HG03558 (cell line): ENCODE results near the gene RREB1.

ENCODE experiments used
- ATAC-seq: cut with Tn5 transposase; IDR thresholded peaks from one replicate; pipeline ENCODE4 v1.9.1; 2021; ENCODE audit warnings: moderate number of reproducible peaks; ENCODE audit not compliant: unreplicated experiment; ENCODE audit errors: extremely low read depth

Gene RREB1, protein sequence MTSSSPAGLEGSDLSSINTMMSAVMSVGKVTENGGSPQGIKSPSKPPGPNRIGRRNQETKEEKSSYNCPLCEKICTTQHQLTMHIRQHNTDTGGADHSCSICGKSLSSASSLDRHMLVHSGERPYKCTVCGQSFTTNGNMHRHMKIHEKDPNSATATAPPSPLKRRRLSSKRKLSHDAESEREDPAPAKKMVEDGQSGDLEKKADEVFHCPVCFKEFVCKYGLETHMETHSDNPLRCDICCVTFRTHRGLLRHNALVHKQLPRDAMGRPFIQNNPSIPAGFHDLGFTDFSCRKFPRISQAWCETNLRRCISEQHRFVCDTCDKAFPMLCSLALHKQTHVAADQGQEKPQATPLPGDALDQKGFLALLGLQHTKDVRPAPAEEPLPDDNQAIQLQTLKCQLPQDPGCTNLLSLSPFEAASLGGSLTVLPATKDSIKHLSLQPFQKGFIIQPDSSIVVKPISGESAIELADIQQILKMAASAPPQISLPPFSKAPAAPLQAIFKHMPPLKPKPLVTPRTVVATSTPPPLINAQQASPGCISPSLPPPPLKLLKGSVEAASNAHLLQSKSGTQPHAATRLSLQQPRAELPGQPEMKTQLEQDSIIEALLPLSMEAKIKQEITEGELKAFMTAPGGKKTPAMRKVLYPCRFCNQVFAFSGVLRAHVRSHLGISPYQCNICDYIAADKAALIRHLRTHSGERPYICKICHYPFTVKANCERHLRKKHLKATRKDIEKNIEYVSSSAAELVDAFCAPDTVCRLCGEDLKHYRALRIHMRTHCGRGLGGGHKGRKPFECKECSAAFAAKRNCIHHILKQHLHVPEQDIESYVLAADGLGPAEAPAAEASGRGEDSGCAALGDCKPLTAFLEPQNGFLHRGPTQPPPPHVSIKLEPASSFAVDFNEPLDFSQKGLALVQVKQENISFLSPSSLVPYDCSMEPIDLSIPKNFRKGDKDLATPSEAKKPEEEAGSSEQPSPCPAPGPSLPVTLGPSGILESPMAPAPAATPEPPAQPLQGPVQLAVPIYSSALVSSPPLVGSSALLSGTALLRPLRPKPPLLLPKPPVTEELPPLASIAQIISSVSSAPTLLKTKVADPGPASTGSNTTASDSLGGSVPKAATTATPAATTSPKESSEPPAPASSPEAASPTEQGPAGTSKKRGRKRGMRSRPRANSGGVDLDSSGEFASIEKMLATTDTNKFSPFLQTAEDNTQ (N-terminal part only)

GRCh38 chr6:7107578-7108195 is at the start of gene RREB1:
RREB1 (plus strand) TSS chr6:7107961; CDS start chr6:7181912, 73,951 bp downstream.
- no peak for ATAC-seq

- no peak for ATAC-seq
Measured at GRCh38 chr6:7058250-7058923, 49.4 kb upstream of the RREB1 start.

DNA sequence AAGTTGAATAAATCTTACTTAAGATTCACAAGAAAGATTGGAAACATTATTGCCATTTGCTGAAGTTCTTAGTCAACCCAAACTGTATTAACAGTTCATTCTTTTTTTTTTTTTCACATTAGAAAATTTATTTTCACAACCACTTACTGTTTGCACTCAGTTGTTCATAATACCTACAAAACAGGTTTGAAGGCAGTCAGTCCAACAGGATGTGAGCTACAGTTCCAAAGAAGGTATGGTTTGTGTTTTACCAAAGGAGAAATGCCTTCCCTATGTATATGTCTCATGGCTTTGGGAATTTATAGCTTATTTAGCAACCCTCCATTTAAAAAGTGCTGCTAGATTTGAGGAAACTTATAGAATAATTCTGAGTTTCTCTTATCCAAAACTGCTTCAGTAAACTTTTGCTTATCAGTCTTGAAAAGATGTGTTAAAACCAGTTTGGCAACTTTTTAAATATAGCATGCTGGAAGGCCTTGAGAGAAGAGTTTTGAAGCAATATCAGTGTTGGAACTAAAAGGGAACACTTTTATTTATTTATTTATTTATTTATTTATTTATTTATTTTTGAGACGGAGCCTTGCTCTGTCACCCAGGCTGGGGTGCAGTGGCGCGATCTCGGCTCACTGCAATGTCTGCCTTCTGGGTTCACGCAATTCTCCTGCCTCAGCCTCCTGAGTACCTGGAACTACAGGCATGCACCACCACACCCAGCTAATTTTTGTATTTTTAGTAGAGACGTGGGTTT is 46.8 kb upstream of the RREB1 start:
- ATAC-seq, result no peak

- no peak for ATAC-seq
Measured at GRCh38 chr6:7062451-7063162, 45.2 kb upstream of the RREB1 start.

DNA sequence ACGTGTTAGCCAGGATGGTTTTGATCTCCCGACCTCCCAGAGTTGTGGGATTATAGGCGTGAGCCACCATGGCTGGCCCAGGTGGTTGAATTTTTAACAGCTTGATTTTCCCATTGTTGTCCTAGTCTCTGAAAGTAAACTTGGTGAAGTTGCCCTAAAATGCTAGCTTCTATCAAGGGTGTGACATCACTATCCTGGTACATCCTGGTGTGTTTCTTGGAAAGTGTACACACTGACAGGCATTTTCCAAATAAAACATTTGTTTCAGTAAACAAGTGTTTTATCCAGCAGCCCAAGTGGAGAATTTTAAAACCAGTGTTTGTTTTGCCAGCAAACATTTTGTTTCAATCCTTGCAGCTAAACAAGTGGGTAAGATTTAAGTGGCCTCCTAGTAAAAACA is 40.5 kb upstream of the RREB1 start:
- no peak for ATAC-seq

DNA sequence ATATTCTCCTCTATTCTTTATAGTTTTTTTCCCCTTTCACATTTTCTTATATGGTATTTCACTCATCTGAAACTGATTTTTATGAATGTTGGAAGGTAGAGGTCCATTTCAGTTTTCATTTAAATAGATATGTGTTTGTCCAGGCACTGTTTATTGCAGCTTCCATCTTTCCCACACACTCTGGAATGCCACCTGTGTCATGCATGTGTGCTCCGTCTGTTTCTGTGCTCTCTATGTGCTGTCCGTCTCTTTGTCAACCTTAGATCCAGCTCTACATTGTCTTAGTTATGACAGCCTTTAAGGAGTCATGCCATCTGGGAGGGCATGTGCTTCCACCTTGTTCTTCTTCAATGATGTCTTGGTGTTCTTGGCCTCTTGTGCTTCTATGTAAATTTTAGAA is 36.4 kb upstream of the RREB1 start:
- ATAC-seq, result no peak

DNA sequence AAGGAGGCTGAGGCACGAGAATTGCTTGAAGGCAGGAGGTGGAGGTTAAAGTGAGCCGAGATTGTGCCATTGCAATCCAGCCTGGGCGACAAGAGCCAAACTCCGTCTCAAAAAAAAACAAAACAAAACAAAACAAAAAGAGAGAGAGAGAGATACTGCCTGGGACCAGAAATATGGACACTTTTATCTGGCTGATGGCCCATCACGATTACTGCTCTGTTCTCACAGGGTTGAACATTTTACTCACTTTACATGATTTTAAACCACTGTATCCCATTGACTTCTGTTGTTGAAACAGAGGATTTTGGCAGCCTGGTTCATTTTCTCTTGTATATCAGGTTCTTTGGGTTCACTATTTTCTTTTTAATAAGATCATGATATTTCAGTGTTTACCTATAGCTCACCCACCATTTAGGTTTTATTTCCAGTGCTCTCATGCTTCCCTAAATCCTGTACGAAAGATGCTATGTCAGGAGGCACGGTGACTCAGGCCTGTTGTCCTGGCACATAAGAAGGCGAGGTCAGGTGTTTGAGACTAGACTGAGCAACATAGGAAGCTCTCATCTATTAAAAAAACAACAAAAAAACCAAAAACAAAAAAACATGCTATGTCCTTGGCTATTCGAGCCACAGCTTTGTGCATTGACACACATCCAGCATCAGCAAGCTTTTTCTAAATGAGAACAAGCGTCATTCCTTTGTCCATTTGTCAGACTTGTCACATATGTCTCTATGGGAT is 34.5 kb upstream of the RREB1 start:
- no peak for ATAC-seq

DNA sequence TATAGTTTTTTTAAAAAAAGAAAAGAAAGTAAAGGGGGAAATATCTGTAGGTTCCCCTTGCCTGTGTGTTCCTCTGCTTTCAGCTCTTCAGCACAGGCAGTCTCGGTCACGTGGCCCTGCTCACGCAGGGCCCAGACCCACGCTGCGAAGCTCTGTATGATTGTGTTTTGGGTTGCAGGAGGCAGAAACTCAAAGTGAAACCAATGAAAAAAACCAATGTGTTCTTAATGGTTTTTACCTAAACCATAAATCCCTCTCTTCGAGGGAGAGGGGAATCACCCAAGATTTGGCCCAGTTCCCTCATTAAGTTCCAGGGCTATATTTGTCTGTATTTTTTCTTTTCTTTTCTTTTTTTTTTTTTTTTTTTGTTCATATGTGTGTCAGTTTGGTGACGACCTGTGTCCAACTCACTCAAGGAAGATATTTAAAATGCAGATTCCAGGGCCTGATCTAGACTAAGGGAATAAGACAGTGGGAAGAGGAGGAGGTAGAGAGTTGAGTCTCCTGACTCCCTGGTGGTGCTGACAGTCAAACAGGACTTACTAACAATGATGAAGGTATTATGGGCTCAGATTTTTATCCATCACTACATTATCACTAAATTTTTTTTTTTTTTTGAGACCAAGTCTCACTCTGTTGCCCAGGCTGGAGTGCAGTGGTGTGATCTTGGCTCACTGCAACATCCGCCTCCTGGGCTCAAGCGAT is 33.8 kb upstream of the RREB1 start:
- peak; percentile 90 for ATAC-seq

DNA sequence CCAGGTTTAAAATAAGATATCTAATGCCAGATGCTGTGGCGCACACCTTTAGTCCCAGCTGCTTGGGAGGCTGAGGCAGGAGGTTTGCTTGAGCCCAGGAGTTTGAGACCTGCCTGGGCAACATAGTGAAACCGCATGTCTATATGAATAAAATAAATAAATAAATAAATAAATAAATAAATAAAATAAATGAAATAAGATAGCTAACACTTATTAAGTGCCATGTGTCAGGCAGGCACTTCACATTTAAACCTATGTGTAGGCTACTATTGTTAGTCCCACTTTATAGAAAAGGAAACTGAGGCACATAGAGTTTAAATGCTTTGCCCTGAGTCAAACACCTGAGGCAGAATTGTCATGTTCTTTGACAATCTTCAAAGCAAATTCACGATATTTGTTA is 32.9 kb upstream of the RREB1 start:
- no peak for ATAC-seq

DNA sequence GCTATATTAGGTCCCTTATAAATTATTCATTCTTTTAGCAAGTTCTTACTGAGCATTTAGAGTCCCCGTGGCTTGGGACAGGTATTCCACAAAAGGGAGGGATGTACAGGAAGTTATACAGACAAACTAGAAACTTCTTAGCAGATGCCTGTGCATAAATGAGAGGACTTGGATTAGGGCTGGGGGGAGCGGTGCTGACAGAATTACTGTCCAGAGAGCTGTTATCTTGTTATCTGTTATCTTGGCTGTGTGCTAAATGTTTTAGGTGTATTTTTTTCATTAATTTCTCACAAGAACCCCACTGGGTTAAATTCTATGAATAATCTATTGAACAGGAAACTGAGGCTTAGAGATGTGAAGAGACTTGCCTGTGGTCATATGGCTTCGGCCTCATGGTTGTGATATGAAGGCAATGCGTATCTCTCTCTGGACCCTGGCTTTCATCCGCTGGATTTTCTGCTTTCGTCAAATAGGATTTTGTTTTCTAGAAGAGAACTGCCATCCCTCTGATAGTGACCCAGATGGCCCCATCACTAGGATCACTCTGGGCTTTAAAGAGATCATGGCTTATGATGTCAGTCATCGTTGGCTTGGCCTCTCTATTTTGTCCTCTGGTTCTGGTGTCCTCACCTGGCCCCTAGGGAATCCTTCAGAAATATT is 32.3 kb upstream of the RREB1 start:
- ATAC-seq, result no peak

DNA sequence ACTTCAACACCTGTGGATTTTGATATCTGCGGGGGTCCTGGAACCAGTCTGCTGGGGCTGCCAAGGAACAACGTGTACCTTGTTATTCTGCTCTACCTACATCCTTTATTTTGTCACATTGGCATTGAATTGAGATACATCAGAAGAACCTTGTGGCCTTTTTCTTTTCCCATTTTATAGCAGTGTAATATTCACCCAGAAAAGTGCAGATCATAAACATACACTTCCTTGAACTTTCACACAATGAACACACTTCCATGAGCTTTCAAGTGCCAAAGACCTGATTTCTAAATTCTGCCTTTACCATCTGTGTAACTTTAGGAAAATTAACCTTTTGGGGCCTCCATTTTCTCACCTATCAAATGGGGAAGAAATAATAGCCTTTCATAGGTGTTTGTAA is 29.9 kb upstream of the RREB1 start:
- no peak for ATAC-seq

GRCh38 chr6:7078856-7079255 is 28.9 kb upstream of the RREB1 start:
- ATAC-seq, result no peak

DNA sequence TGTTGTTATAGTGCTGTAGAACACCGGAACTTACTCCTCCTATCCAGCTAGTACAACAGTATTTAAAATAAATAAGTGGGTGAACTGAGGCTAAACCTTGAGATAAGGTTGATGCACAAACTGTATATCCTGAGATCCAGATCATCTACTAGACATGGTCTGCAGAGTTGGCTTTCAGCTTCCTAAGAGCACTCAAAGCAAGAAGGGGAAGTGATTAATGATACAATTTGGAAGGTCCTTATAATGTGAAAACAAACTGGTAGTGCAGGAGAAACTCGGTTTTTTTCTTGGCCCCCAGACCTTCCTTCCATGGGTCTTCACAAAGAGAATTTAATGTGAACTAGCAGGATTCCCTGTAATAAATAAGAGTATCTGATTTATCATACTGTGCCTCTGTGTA is 27.4 kb upstream of the RREB1 start:
- ATAC-seq, result no peak

GRCh38 chr6:7085911-7086310 is 21.9 kb upstream of the RREB1 start:
- peak; percentile 22 for ATAC-seq

- peak; percentile 35 for ATAC-seq
Measured at GRCh38 chr6:7086488-7086887, 21.3 kb upstream of the RREB1 start.

DNA sequence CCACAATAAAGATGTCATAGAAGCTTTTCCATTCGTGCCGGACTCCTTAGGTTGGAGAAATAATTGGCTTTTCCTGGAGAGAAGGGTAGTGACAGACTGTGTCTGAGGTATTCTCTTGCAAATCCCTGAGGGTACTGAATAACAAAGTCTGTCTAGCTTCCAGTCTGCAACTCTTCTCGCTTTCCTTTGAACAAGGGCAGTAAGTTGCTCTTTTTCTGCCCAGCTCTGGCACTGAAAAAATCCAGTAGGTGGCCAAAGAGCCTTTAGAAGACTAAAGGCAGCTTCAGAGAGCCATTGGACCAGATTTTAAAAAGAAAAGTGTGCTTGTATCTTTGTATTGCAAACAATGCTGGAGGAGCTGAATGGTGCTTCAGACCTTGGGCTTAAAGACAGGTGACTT is 20.7 kb upstream of the RREB1 start:
- ATAC-seq, result no peak
